ENCODE results near the gene FGD6.

Gene FGD6

GRCh38 chr12:95184121-95184520, 33.1 kb downstream of the FGD6 start:
- no peaks in the 10 kb centered on the region for H3K9me3 ChIP-seq
- no peaks in the 10 kb centered on the region for H3K36me3 ChIP-seq
- no peak for DNase-seq

GRCh38 chr12:95182868-95183415, 34.3 kb downstream of the FGD6 start:
- no peak for TF ChIP-seq CTCF (IDR thresholded peaks at IDR 0.05; ENCODE audit: low read depth, low read length)
- DNase-seq, result no peak
- Histone ChIP-seq H3K36me3 (no peaks in the 10 kb centered on the region), H3K4me1 (no peaks in the 10 kb centered on the region; the same call in 1 of the 2 replicates), H3K4me3 (ENCODE audit: low read depth, low read length) (no peak overlapping the region), H3K27me3 (no peaks in the 10 kb centered on the region), H3K9me3 (no peaks in the 10 kb centered on the region)

More at GRCh38 chr12:95184121-95184520, 33.1 kb downstream of the FGD6 start:
- H3K4me1 ChIP-seq, result no peaks in the 10 kb centered on the region; the same call in 1 of the 2 replicates
- no peaks in the 10 kb centered on the region for H3K27me3 ChIP-seq
- TF ChIP-seq CTCF (IDR thresholded peaks at IDR 0.05; ENCODE audit: low read depth, low read length), result no peak
- H3K4me3 ChIP-seq (ENCODE audit: low read depth, low read length), result no peak overlapping the region

- Histone ChIP-seq H3K27me3 (no peaks in the 10 kb centered on the region), H3K36me3 (no peaks in the 10 kb centered on the region), H3K4me1 (no peaks in the 10 kb centered on the region; the same call in 1 of the 2 replicates), H3K9me3 (no peaks in the 10 kb centered on the region), H3K4me3 (ENCODE audit: low read depth, low read length) (no peak overlapping the region)
- TF ChIP-seq CTCF (IDR thresholded peaks at IDR 0.05; ENCODE audit: low read depth, low read length), result no peak
- no peak for DNase-seq
Measured at GRCh38 chr12:95181103-95181502, 36.2 kb downstream of the FGD6 start.

- no peak for DNase-seq
- no peak overlapping the region for H3K4me3 ChIP-seq (ENCODE audit: low read depth, low read length)
- TF ChIP-seq CTCF (IDR thresholded peaks at IDR 0.05; ENCODE audit: low read depth, low read length), result no peak
- H3K36me3 ChIP-seq, result no peaks in the 10 kb centered on the region
- H3K27me3 ChIP-seq, result no peaks in the 10 kb centered on the region
- peaks cover 2% of the 10 kb centered on the region for H3K4me1 ChIP-seq
- no peaks in the 10 kb centered on the region for H3K9me3 ChIP-seq
Measured at GRCh38 chr12:95179011-95179410, 38.3 kb downstream of the FGD6 start.

- peaks cover 9% of the 10 kb centered on the region for H3K4me1 ChIP-seq
- no peak for TF ChIP-seq CTCF (IDR thresholded peaks at IDR 0.05; ENCODE audit: low read depth, low read length)
- H3K4me3 ChIP-seq (ENCODE audit: low read depth, low read length), result no peak overlapping the region
- H3K36me3 ChIP-seq, result no peaks in the 10 kb centered on the region
- H3K27me3 ChIP-seq, result no peaks in the 10 kb centered on the region
- no peaks in the 10 kb centered on the region for H3K9me3 ChIP-seq
- no peak for DNase-seq
Measured at GRCh38 chr12:95178136-95178535, 39.1 kb downstream of the FGD6 start.

GRCh38 chr12:95177201-95177768, 40.0 kb downstream of the FGD6 start:
- H3K27me3 ChIP-seq, result no peaks in the 10 kb centered on the region
- H3K36me3 ChIP-seq, result no peaks in the 10 kb centered on the region
- H3K9me3 ChIP-seq, result no peaks in the 10 kb centered on the region
- peaks cover 10% of the 10 kb centered on the region; the same call in 1 of the 2 replicates for H3K4me1 ChIP-seq
- DNase-seq, result no peak
- H3K4me3 ChIP-seq (ENCODE audit: low read depth, low read length), result no peak overlapping the region
- TF ChIP-seq CTCF (IDR thresholded peaks at IDR 0.05; ENCODE audit: low read depth, low read length), result no peak

Measured in BE2C (cell line).